GM21447 (cell line): ENCODE measurements around the gene SNX3.
"Not testable (repeated sequence)": the region's sequence is repeated elsewhere in the genome, so short reads cannot be mapped to it uniquely, and the experiment has no call there.

Experiments
- ATAC-seq: cut with Tn5 transposase; IDR thresholded peaks from one replicate; pipeline ENCODE4 v1.9.1; 2021; ENCODE audit not compliant: unreplicated experiment

The SNX3 gene

DNA sequence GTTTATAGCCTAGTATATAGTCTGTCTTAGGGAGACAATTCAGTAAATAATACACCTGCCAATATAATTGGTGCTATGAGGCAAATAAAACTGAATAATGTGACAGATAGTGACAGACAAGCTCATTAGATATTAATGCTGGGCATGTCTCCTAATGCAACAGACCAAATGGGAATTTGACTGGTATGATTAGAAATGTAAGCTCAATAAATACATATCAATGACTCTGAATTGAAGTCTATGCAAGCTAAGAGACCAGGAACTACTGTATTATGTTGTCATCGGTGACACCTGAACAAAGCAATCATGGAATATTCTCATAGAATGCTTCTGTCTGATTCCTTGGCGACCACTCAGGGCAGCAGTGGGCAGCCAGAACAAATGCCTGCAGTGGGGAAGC lies 2.5 kb upstream of the SNX3 start:
- no peak for ATAC-seq

DNA sequence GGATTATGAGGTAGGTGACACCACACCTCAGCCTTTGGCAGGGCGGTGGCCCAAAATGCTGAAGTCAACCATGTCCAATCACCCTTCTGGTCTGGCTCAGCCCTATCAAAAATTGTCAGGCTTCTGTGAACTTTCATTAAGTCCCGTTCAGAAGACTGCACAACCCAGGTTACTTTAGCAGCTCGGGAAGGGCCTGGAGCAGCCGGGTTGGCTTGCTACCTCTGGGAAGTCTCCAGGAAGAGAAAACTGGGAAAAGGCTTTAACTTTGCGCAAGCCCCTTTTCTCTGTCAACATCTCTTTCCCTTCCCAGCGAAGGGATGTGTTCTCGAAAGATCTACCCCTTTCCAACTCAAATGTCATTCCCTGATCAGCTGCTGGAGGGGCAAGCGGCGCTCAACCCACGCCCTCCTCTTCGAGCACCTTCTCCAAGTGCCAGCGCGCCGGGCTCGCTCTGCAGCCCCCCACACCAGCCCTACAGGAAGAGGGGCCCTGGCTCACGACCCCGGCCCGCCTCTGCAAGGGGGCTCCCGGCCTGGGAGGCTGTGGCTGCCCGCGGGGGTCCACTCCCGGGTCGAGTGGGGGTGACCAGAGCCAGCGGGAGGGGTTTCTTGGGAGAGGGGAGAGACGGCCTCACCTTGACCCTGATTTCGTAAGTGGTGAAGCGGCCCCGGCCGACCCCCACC lies 573 bp downstream of the SNX3 start:
- ATAC-seq: peak; percentile 12

DNA sequence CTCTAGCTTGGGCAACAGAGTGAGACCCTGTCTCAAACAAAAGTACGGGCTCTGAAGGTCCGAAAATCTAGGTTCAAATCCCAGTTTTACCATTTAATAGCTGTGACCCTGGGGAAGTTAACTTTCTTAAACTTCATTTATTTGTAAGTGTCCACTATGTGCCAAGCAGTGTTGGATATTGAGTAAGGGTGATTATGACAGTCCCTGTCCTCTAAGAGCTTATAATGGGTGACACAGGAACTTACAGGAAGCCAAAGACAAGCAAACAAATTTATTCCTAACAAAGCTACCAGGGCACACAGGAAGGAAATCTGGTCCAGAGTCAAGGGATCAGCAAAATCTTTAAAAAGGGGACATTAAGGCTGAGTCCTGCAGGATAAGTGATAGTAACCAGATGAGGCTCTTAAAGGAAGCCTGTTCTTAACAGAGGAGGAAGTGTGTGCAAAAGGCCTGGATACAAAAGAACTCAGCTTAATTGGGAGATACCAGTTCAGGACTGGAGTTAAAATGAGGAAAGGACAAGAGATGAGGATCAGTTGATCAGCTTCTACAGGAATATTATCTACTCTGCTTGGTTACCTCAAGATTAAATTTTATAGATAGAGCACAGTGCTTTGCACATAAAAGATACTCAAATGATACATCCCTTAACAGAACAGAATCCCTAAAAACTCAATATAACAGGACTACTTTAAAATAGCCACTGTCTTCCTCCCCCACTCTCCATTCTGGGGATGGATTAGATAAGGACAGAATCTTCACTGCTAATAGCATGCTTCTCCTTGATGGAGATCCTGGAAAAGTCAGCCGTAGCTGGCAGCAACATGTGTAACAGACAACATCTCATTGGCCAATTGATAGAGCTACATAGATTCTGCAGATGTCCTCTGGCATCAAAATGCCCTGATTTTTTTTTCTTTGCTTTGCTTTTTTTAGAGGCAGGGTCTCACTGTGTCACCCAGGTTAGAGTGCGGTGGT lies 6.1 kb downstream of the SNX3 start:
- ATAC-seq: no peak

DNA sequence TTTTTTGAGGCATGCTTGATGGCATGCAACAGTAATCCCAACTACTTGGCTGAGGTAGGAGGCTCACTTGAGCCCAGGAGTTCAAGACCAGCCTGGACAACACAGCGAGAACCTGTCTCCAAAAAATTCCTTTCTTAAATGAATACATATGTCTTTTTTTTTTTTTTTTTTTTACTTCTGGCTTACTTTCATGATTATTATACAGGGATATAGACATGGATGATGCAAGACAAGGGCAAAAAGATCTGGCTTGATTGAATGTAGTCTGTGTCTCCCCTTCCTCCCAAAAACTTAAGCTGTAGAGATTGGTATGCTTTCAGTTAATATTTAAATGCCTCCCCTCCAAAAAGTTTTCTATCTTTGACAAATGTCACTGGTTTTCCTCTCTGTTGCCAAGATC lies 7.6 kb downstream of the SNX3 start:
- ATAC-seq: no peak

DNA sequence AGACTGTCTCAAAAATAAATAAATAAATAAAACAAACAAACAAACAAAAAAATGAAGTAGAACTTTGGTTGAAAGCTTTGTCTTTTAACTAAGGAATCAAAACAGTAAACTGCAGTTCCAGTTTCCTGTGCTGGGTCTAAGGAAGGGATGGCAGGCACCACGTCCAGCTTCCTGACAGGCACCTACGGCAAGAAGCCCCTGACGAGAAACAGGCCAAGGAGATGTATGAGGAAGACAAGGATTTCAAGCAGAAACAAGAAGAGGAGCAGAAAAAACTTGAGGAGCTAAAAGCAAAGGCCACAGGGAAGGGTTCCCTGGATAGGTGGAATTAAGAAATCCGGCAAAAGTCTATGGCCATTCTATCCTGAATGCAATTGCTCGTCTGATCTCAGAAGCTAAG lies 8.8 kb downstream of the SNX3 start:
- no peak for ATAC-seq

DNA sequence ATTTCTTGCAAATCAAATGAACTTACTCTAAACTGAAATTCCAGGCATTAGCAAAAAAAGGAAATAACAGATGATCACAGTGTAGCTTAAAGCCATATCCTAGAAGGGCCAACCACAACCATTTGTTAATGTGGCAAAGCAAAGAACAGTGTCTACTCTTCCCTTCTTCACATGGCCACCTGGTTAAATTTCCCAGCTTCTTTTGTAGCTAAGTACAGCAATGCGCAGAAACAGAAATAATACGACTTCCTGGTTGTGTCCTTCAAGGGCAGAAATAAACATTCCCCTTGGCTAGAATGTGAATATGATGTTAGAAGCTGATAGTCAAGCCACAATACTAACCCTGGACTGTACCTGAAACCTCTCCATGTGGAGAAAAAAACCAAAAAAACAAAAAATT lies 9.6 kb downstream of the SNX3 start:
- no peak for ATAC-seq

DNA sequence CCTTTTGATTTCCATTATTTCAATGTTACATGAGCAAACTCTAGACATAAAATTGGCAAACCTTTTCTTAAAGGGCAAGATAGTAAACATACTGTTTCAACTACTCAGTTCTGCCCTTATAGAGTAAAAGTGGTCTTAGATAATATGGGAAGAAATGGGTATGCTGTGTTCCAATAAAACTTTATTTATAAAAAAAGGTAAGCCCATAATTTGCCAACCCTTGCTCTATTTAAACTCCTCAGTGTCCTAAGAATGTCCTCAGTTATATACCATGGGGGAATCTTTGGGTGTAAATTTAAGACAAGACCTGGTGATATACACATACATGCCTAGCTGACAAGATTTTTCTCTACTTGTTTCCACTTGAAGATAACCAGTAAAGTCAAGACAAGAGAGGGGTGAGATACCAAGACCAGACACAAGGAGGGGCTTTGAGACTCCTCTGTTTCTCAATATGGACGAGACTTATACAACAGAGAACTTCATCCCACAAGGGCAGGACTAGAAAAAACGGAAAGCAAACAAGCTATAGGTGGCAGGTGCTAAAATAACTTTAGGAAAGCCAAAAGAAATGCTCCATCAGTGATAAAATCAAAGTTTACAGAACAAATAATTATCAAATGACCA lies 10.5 kb downstream of the SNX3 start:
- no peak for ATAC-seq

DNA sequence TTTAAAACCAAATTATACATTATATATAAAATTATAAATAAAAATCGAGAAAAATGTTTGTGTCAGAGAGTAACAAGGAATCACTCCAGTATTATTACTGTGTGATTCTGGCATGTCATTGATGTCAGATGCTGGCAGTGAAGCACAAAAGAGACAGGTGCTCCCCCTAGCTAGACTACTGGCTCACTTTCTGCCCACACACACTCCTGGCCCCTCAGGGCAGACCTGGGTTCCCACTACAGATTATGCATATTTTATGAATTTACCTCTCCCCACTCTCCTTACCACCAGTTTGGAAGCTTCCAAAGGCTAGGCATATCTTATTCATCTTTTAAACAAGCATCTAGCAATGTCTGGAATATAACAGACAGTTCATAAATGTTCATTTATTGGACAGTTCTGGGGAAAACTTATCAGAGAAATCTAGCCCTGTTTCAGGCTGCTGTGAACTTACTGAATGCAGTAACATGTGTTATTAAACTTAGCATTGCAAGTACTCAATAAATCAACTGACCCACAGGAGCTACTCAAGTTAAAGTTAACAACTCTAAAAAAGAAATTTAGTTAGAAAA lies 12.8 kb downstream of the SNX3 start:
- ATAC-seq: no peak

DNA sequence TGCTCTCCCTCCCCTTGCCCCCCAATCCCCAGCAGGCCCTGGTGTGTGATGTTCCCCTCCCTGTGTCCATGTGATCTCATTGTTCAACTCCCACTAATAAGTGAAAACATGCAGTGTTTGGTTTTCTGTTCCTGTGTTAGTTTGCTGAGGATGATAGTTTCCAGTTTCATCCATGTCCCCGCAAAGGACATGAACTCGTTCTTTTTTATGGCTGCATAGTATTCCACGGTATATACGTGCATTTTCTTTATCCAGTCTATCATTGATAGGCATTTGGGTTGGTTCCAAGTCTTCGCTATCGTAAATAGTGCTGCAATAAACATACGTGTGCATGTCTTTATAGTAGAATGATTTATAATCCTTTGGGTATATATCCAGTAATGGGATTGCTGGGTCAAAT lies 15.7 kb downstream of the SNX3 start:
- not testable (repeated sequence) for ATAC-seq

DNA sequence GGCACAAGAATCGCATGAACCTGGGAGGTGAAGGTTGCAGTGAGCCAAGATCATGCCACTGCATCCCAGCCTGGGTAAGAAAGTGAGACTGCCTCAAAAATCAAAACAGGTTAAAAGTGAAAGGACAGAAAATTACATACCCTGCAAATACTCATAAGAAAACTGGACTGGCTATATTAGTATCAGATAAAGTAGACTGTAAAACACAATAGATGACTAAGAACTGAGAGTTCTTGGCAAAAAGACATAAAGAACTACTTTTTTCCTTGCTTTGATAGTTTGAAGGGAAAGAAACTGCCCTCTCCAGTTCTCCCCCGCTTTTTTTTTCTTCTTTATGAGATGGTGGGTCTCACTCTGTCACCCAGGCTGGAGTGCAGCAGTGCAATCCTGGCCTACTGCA lies 17.0 kb downstream of the SNX3 start:
- no peak for ATAC-seq

DNA sequence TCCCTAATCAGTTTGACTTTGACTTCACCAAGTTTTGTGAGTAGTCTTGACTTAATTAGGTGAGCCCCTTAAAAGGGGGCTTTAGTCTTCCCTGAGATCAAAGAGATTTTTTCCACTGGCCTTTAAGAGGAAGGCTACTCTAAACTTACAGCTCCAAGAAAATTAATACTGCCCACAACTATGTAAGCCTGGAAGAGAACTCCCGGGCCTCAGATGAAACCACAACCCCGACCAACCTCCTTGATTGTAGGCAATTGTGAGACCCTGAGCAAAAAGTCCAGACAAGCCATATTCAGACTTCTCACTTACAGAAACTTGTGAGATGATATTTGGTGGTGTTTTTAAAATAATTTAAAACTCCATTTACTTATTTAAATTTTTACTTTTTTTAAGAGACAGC lies 18.1 kb downstream of the SNX3 start:
- no peak for ATAC-seq

DNA sequence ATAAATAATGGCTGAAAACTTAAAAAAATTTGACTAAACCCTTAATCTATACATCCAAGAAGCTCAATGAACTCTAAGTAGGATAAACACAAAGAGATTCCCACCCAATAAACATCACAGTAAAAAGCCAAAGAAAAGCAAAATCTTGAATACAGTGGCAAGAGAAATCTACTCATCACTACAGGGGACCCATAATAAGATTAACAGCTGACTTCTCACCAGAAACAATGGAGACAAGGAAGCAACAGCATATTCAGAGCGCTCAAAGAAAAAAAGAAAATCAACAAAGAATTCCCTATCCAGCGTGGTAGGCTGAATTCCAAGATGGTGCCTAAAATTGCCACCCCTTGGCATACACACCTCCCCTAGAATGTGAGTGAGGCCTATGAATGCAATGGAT lies 18.6 kb downstream of the SNX3 start:
- ATAC-seq: no peak

DNA sequence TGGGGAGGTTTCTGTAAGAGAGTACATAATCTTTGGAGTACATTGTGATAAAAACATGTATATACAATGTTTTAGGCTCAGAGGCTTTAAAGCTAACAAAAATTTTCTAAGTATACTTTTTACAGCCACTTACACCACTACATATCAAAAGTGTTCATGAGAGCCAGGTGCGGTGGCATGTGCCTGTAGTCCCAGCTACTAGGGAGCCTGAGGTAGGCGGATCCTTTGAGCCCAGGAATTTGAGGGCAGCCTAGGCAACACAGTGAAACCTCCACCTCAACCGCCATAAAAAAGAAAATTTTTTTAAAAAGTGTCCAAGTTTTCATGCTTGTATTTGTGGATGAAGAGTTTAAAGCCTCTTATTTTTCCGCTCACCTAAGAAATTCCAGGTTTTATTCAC lies 22.5 kb downstream of the SNX3 start:
- no peak for ATAC-seq

DNA sequence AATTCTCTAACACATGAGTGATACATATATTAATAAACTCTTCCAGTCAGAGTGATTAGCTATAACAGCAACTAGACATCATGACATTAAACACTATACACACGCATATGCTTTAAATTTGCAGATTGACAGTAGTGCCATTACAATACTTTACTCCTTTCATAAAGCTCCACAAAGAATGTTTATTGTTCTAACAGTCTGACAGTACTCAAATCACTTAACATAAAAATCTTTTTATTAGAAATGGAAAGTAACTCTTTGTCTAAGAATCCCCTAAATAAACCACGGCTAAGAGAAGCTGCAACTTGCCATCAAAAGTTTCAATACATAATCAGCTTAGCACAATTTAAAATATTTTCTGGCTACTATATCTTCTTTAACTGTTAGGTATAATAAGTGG lies 24.0 kb downstream of the SNX3 start:
- no peak for ATAC-seq

DNA sequence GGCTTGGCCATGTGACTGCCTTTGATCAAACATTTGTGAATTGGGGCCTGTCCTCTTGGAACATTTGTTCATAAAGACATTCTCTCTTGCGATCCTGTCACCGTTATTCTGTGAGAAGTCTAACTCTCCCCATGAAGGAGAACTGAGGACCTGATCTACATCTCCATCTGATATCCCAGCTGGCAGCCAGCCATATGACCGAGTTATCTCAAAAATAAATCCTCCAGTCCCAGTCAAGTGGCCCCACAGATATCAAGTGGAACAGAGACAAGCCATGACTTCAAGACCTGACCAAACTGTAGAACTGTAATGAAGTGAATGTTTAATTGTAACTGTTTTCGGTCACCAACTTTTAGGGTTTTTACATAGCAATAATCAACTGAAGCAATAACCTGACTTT lies 25.7 kb downstream of the SNX3 start:
- ATAC-seq: no peak

DNA sequence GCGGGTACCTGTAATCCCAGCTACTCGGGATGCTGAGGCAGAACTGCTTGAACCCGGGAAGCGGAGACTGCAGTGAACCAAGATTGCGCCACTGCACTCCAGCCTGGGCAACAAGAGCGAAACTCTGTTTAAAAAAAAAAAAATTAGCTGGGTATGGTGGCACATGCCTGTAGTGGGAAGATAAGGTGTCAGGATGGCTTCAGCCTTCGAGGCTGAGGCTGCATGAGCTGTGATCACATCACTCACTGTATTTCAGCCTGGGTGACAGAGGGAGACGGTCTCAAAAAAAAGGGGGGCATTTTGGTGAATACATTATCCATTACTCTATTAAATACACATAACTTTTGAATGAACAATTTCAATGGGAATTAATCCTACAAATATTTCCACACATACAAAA lies 32.4 kb downstream of the SNX3 start:
- no peak for ATAC-seq

DNA sequence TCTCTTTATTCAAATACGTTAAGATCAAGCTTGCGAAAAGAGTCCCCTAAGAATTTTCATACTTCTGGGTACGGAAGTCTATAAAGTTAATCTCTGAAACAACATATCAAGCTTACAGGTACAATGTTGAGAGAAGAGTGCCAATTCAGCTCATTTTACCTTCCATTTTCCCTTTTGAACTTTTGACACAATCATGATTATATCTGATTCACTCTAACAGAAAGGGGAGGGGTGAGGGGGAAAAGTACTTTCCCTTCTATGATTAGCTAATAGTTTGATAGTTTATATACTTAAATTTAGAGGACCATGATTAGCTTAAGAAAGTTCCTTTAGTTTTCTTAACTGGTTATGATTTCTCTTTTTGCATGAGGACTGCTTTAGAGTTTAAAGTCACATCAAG lies 33.5 kb downstream of the SNX3 start:
- no peak for ATAC-seq

DNA sequence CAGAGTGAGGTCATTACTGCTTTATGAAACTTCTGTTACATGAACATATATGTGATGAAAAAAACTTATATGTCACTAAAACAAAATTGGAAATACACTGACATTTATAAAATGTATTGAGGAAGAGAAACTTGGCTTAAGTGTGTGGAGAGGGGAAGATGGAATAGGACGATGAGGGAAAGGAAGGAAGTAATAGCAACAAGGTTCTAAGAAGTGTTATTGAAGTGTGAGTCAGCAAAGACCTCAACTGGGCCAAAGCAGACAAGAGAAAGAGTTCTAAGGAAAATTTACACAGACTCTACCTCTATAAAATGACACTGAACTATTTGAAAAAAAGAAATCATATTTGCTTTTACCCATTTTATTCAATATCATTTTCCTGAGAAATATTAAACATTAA lies 38.3 kb downstream of the SNX3 start:
- ATAC-seq: no peak

DNA sequence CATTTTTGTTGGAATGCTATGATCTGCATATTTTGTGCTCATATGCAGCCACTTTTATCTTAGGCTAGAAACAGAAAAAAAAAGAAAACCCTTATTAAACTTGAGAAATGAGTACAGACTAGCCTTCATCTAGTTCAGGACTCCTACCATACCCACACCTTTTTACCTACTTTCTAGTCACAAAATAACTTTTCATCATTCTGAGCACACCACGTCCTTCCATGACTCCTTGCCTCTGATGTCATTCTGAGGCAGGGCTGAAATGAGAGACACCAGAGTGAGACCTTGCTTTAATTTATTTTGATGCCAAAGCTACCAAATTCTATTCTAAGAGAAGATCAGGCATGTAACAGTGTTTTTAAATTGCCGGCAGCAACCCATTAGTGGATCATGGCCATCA lies 38.8 kb downstream of the SNX3 start:
- no peak for ATAC-seq

DNA sequence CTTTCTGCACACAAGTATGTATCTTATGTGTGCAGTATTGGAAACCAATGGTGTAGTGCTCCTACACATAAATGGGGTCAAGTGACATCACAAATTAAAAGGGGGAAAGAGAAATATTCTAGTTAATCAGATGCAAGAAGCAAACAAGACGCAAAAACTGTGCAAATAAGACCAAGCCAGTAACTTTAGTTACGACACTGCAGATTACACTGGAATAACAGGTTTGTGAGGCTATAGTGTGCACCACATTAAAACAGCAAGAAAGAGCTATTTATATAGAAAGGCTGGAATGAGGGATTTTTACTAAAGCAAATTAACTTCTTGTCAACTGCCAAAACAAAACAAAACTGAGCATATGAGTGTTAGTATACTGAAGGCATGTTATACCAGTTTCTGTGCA lies 49.2 kb downstream of the SNX3 start:
- ATAC-seq: no peak

DNA sequence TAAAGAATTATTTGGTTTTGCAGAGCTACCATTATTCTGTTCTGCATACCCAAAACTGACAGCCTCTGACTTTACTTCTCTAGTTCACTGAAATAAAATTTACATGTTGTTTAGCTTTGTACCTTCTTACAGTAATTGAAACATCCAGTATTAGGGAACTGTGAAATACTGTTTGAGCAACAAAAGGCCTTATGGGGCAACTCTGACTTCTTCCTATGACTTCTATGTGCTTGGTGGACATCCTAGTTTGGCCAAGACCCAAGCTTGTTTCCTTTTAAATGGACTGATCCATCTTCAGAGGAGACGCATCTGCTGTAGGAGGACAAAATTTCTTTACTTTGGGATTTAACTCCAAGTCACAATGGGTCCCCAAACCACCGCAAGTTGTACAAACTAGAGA lies 50.3 kb downstream of the SNX3 start:
- no peak for ATAC-seq

DNA sequence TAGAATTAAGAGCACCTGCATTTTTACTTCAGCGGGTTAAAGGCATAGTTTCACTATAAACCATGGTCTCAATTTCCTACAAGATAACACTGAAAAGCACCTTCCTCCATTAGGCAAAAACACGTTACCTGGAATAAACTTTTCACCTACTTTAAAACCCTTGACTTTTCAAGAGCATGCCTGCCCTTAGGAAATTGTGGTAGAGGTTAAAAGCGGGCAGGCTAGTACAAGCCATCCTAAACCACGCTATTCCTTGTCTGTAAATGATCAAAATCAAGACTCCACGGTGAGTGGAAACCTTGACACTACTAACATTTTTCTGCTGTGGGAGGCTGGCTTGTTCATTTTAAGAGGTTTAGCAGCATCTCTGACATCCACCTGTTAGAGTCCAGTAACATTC lies 51.1 kb downstream of the SNX3 start:
- no peak for ATAC-seq
